Smooth muscle cell (in vitro differentiated cells): ENCODE results near the gene NOB1. TPM values are rescaled to one million over a fixed set of nuclear protein-coding genes. Genes with fewer than 3 reads are reported as not detected.

Source experiments
- DNase-seq: peaks from one replicate; lab custom pipeline; 2025; ENCODE audit not compliant: unreplicated experiment; lab: John Stamatoyannopoulos, UW
- H2AFZ ChIP-seq: fragments of 200-600 bp; sonication (generic); 2 replicates; pipeline ENCODE4 v1.6.0; 2016; ENCODE audit warnings: antibody characterized with exemption, low read depth, mild to moderate bottlenecking
- H3F3A ChIP-seq: fragments of 200-600 bp; sonication (generic); 2 replicates; pipeline ENCODE4 v1.6.0; 2017; ENCODE audit warnings: antibody characterized with exemption, low read depth
- H3K27ac ChIP-seq: fragments of 200-600 bp; sonication (generic); 2 replicates; pipeline ENCODE4 v1.5.1; 2016; ENCODE audit warnings: low read depth, mild to moderate bottlenecking
- H3K27me3 ChIP-seq: fragments of 200-600 bp; sonication (generic); 2 replicates; pipeline ENCODE4 v1.6.1; 2016; ENCODE audit warnings: low read depth, mild to moderate bottlenecking
- H3K36me3 ChIP-seq: fragments of 200-600 bp; sonication (generic); 2 replicates; pipeline ENCODE4 v1.5.1; 2016; ENCODE audit warnings: low read depth
- H3K4me1 ChIP-seq: fragments of 200-600 bp; sonication (generic); 2 replicates; pipeline ENCODE4 v1.5.1; 2016; ENCODE audit warnings: low read depth
- H3K4me2 ChIP-seq: fragments of 200-600 bp; sonication (generic); 2 replicates; pipeline ENCODE4 v1.6.0; 2016; ENCODE audit warnings: mild to moderate bottlenecking
- H3K4me3 ChIP-seq: fragments of 200-600 bp; sonication (generic); 2 replicates; pipeline ENCODE4 v1.5.1; 2016; ENCODE audit warnings: mild to moderate bottlenecking
- H3K79me2 ChIP-seq: fragments of 200-600 bp; sonication (generic); 2 replicates; pipeline ENCODE4 v1.6.0; 2016; ENCODE audit warnings: low read depth, mild to moderate bottlenecking
- H3K9ac ChIP-seq: fragments of 200-600 bp; sonication (generic); 2 replicates; pipeline ENCODE4 v1.6.0; 2016; ENCODE audit warnings: low read depth
- H3K9me3 ChIP-seq: fragments of 200-600 bp; sonication (generic); replicated peaks from 2 replicates; pipeline ENCODE4 v1.5.1; 2016; ENCODE audit warnings: low read depth
- H4K20me1 ChIP-seq: fragments of 200-600 bp; sonication (generic); 2 replicates; pipeline ENCODE4 v1.6.0; 2016; ENCODE audit warnings: low read depth
- CTCF ChIP-seq: fragments of 200-600 bp; sonication (generic); IDR thresholded peaks from 2 replicates; pipeline ENCODE4 v1.5.1; 2017; ENCODE audit warnings: borderline replicate concordance, mild to moderate bottlenecking, antibody characterized with exemption; ENCODE audit not compliant: insufficient read depth, poor library complexity, severe bottlenecking
- WGBS: methylation state at CpG from one replicate; pipeline ENCODE4 v1.1.7; 2016; ENCODE audit warnings: low lambda C conversion rate; 5-methylcytosine and 5-hydroxymethylcytosine counted together
- polyA plus RNA-seq: library from polyadenylated mRNA; unstranded; fragments of >200 nt; fragmentation: Nextera tagmentation; extraction: Ambion mirVana; gene quantifications from 2 replicates; pipeline ENCODE4 v1.2.1, GENCODE V29; 2016
- small RNA-seq: library from RNA; depleted of rRNA; stranded (forward); fragments of <200 nt; gene quantifications from one replicate; pipeline ENCODE3, GENCODE V24; 2014
- total RNA-seq: library from RNA; depleted of rRNA; stranded (reverse); fragments of >200 nt; gene quantifications from 2 replicates; pipeline ENCODE4 v1.2.3, GENCODE V29; 2014

Gene NOB1
- total and polyA plus RNA-seq, 2 experiments from 2014 or later = 20.6 to 24.2 TPM

GRCh38 chr16:69691980-69692911 is 62.5 kb downstream of the NOB1 start:
- Histone ChIP-seq H3K27me3 (no peaks in the 10 kb centered on the region), H4K20me1 (peaks cover 29% of the 10 kb centered on the region), H3K79me2 (peaks cover 20% of the 10 kb centered on the region), H3K36me3 (peaks cover 42% of the 10 kb centered on the region), H3K9ac (no peak overlapping the region), H2AFZ (no peak overlapping the region), H3K27ac (peak overlapping the region; percentile 61), H3K9me3 (no peaks in the 10 kb centered on the region), H3K4me2 (no peak overlapping the region), H3K4me1 (no peaks in the 10 kb centered on the region), H3F3A (peaks cover 36% of the 10 kb centered on the region), H3K4me3 (no peak overlapping the region)
- WGBS = 77% methylated on average over 4 of the region's 4 CpGs
- TF ChIP-seq CTCF = no peak
- no peak for DNase-seq

Small RNA genes lying within 50 kb of the gene (small RNA-seq; reads per million reads assigned to genes)
- gene RF00091 = not detected

Other genes starting within 250 kb of the NOB1 start
- 33.5 and 44.3 TPM in 2 replicates for gene NFAT5, start 189.0 kb downstream of the NOB1 start, total RNA-seq
- 4.2 and 10.0 TPM in 2 replicates for gene NFAT5, start 189.0 kb downstream of the NOB1 start, polyA plus RNA-seq
- gene NQO1, start 28.4 kb downstream of the NOB1 start, total RNA-seq = 109 and 121 TPM in 2 replicates
- 129 and 175 TPM in 2 replicates for gene NQO1, start 28.4 kb downstream of the NOB1 start, polyA plus RNA-seq
- 7.8 and 17.1 TPM in 2 replicates for gene WWP2, start 7.4 kb upstream of the NOB1 start, total RNA-seq
- 9.0 and 12.9 TPM in 2 replicates for gene WWP2, start 7.4 kb upstream of the NOB1 start, polyA plus RNA-seq
- gene CLEC18A, start 196.4 kb upstream of the NOB1 start, total RNA-seq = 0.45 and 2.1 TPM in 2 replicates
- 0.76 and 1.6 TPM in 2 replicates for gene CLEC18A, start 196.4 kb upstream of the NOB1 start, polyA plus RNA-seq